Stimulated activated CD4-positive, alpha-beta T cell treated with anti-CD3 and anti-CD28 coated beads, TNF-alpha, amount 100 ng/mL, for 24 hours (primary cell): ENCODE data around the gene DAW1.

ENCODE experiments used
- DNase-seq, 3 experiments: peaks; one replicate each; pipeline ENCODE4 v3.0.0-alpha.2; 2020; ENCODE audit warnings: low read depth in 3 of 3

Gene DAW1

DNA sequence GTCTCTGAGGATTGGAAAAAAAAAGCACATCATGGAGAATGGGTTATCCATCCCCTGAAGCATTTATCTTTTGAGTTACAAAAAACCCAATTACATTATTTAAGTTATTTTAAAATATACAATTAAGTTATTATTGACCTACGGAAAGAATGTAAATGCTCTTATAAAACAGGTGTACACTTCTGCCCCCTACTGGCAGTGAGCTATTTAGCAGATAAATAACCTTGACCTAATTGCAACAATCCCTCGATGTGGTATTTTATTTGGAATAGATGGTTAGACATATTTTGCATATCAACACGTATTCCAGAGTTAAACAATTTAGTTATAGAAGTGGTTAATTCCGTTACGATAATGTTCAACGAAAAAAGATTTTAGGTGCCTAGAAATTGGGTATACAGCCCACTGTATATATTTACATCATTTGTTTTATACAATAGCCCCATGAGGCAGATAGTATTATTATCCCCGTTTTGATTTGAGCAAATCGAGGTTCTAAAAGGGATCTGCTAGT lies 9.1 kb upstream of the DAW1 start:
- DNase-seq = peak in 1 of 3 experiments; percentile 6

DNA sequence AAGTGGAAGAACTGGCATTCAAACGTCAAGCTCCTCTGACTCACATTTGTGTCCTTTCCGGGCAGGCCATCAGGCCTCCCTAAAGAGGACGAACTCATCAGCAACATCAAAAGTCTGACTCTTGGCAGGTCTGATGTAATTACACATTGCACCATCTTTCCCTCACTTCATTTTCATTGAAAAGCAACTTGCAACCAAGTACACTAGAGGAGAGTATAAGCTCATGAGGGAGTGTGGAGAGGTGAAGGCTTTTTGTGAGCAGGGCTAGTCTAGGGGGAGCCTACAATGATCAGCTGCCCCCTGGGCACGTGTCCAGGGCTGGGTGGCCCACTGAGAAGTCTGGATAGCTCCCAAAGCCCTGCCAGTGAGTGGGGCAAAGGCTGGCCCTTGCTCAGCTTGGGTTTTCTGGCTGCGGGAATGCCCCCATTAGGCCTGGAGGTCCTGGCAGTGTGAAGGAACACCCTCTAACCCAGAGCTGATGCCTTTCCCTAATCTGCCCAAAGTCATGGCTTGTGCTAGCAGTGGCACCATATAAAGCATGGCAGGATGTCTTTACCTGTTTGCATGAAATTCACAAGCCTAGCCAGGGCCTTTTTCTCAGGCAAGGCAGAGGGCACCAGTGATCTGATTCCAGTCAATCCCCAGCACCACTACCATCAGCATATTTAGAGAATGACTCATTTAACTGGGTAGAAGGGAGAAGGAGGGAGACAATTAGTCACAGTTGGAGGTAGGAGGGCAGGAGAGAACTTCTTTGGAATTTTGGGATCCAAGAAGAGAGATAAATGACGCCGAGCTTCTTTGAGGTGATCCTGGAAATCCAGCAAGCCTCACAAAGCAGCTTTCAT lies 8.5 kb upstream of the DAW1 start:
- no peak for DNase-seq

DNA sequence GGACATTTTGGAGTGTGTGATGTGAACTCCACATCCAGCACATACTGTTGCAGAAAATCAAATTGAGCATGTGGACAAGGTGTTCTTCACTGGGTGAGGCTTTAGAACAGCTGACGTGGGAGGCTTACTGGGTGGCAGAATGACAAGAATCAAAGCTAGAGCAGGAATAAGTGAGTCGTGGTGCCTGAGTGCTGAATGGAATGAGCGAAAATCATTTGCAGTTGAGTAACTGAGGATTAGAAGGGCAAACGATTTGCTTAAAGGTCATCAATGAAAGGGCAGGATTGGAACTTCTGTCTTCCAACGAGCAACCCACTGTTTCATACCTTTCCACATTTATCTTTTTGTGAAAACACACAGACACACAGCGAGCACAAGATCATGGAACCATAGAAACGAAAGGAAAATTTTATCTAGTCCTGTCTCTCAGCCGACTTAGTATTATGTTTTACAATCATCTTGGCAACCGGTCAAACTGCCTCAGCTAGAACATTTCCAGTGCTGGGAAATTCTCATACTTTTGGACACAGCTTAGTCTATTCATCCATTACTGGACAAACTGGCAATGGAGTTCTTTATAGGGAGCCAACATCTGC lies 7.2 kb upstream of the DAW1 start:
- DNase-seq = no peak

DNA sequence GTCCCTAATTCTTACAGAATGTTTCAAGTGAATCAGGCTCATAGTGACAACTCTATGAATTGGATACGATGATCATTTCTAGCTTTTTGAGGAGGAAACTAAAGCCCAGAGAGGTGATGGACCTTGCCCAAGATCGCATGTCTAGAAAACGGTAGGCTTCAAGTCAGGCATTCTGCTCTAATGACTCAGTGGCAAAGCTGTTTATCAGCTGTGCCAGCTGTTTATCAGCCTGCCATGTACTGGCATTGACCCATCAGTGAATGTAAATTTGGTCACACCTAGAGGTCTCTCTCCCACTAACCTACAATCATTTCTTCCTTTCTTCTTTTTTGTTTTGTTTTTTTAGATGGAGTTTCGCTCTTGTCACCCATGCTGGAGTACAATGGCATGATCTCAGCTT lies 6.1 kb upstream of the DAW1 start:
- DNase-seq = no peak

DNA sequence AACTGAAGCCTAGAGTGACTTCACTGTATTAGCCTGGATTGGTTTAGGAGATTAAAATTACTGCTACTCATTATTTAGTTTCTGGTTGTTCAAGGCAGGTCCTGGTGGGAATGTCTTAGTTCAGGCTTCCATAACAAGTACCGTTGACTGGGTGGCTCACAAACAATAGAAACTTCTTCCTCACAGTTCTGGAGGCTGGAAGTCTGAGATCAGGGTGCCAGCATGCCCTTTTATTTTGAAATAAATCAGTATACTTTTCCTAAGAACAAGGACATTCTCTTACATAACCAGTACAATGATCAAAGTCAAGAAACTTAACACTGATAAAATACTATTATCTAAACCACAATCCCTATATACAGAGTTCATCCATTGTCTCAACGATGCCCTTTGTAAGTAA lies 4.0 kb upstream of the DAW1 start:
- no peak for DNase-seq

DNA sequence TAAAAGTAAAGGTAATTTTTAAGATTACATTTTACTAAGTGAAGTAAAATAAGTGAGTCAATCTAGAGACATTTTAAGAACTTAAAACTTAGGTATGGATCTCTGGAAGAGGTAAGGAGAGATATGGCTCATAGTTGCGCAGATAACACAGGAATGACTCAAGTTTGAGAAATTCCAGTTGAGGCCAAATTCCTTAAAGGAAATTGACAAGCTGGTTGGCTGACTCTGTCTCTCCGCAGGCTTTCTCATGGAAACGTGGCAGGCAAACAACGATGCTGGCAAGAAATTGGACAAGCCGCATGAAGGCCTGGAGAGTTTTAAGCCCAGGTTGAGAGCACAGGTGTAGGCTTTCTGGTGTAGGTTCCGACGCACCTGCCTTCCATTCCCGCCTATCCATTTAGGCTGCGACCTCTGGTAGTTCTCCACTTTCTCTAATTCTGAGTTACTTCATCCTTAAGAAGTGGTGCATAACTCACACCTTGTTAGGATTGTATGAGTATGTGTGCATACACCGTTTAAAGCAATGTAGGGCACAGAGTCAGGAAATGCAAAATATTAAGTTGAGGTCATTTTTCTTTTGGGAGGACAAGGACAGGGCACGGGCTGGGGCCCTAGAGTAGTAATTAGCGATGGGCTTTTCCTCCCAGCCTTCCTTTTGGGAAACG lies 589 bp upstream of the DAW1 start:
- no peak for DNase-seq

DNA sequence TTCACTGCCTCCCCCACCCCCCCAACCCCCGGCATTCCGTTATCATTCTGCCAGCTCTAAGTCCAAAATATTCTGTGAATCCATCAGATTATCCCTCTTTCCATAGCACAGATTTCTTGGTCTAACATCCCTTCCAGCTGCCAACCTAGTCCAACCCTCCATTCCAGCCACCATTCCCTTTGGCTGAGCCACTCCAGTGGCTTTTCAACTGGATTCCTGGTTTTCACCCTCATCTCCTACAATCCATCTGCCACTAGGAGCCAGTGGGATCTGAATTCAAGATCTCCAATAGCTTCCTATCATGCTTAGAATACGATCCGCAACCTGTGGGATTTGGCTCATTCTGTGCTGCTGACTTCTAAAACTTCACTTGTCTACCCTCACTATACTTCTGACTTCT lies 1.2 kb downstream of the DAW1 start:
- DNase-seq = no peak

DNA sequence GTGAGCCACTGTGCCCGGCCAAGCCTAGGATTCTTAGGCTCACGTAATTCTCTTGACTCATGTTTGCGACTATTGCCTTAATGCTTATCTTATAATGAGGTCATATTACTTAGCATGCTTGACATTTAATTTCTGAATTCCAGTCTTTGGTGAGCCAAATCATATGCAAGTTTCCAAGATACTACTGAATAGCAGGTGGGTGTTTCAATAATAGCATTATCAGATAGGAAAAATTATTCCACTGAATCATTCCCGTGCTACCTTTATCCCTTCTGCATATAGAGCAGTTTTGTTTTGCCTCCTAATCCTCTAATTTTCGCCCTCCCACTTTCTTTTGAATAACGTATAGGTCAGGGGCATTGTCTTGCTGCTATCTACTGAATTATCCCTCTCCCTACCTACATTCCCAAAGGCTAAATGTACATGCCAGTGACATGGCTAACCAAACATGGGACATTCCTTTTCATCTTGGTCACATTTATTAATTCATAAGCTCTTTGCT lies 4.9 kb downstream of the DAW1 start:
- no peak for DNase-seq

DNA sequence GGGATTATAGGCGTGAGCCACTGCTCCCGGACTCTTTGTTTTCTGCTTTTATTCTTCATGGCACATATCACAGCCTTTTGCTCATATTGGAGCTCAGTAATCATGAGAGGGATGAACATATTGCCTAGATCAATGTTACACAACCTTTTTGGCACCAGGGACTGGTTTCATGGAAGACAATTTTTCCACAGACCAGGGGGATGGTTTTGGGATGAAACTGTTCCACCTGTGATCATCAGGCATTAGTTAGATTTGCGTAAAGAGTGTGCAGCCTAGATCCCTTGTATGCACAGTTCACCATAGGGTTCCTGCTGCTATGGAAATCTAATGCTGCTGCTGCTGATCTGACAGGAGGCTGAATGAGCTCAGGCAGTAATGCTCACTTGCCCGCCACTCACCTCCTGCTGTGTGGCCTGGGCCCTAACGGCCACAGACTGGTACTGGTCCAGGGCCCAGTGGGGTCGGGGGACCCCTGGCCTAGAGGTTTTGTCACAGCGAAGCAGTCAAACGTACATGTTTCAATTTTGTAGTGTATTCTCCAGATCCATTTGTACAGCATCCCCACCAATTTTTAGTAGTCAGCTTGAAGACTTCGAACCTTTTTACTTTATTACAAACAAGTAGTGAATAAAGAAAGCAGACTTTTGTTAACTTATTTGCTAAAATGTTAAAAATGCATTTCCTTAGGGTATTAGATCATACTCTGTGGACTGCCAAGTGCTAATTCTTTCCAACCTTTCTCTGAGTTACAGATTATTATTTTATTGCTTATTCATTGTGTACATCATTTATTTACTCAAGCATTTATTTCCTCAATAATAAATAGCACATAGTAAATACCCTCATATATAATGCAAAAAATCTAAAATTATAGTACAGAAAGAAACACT lies 6.2 kb downstream of the DAW1 start:
- no peak for DNase-seq

DNA sequence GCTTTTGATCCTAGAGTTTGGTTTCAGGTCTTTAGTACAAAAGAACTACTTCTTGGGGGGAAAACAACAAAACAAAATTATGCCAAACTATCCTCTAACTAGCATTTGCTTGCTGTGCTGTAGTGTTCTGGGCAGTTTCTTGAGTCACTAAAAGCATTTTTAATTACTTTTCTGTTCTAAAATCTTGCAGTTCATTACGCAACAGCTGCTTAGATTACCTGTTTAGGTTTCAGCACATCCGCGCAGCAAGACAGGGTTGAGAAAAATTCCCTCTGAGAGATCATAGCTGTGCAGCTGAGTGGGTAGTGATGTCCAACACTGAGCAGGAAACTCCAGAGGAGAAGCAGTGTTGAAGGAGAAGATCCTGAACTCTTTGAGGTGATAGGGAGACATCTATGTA lies 9.0 kb downstream of the DAW1 start:
- no peak for DNase-seq

DNA sequence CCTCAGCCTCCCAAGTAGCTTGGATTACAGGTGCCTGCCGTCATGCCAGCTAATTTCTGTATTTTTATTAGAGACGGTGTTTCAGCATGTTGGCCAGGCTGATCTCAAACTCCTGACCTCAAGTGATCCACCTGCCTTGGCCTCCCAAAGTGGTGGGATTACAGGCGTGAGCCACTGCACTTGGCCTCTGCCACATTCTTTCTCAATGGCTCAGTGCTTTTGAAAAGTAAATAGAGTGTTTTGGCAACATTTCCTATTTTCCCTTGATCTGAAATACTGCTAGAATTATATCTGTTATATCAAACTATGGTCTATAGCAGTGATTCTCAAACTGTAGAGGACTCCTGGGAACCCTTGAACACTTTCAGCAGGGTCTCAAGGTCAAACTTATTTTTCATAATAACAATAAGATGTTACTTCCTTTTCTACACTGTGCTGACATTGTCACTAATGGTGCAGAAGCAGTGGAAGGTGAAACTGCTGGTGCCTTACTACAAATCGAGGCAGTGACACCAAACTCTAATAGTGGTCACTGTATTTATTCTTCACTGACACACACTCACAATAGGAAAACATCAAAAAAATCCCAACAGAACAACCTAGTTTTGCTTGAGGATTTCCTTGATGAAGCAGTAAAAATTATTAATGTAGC lies 10.6 kb downstream of the DAW1 start:
- no peak for DNase-seq

DNA sequence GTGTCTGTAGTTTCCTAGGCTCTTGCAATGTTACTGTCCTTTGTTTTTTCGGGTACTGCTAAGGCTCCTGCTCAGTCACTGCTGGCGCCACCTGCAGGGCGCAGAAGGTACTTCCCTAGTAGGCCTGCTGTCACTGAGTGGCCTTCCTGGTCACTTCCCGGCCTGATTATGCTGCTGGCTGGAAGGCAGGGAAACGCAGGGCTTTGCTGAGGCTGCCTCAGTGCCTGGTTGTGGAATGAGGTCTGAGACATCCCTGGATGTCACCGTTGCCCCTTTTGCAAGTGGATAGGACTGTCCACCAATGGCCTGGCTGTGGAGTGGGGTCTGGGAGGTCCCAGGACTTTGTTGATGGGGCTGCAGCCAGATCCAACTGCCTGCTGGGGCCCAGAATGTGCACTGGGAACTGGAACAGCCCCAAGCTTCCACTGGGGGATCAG lies 13.1 kb downstream of the DAW1 start:
- peak in 2 of 3 experiments; percentile 26 to 64 for DNase-seq

DNA sequence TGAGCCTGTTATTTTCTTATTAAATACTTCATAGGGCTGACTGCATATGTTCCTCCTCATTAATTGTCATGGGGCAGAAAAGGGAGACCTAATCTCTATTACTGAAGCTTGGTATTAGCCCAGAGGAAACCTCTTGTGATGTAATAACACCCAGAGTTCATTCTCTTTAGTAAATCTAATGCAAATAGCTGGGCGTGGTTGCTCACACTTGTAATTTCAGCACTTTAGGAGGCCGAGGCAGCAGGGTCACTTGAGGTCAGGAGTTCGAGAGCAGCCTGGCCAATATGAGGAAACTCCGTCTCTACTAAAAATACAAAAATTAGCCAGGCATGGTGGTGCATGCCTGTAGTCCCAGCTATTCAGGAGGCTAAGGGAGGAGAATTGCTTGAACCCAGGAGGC lies 14.7 kb downstream of the DAW1 start:
- no peak for DNase-seq

DNA sequence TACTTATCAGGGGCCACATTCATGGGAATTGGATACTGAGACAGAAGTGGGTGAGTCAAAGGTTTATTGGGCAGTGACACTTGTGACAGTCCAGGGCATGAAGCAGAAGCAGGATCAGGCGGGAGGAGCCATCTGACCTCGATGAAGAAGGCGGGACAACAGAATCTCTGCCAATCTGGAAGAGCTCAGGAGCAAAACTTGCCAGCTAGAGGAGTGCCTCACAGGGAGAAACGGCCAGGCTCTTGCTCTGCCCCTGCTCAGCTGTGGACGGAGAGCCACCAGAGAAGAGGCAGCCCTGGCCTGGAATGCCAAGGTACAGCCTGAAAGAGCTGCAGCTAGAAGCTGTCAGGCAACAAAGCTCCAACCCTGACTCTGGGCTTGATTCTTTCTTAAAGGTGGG lies 16.9 kb downstream of the DAW1 start:
- DNase-seq = no peak

DNA sequence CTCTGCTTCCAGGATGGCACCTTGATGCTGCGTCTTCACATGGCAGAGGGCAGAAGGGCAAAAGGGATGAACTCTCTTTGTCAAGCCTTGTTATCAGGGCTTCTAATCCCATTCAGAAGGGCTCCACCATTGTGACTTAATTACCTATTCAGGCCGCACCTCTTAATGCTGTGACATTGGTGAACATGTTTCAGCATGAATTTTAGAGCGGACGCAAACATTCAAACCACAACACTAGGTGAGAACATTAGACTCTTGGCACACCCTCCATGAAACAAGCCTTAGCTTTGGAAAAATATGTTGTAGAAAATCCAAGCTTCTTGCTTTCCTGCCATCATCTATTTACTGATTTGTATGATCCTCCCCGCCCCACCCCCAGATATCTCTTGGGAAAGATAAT lies 17.9 kb downstream of the DAW1 start:
- DNase-seq = no peak

DNA sequence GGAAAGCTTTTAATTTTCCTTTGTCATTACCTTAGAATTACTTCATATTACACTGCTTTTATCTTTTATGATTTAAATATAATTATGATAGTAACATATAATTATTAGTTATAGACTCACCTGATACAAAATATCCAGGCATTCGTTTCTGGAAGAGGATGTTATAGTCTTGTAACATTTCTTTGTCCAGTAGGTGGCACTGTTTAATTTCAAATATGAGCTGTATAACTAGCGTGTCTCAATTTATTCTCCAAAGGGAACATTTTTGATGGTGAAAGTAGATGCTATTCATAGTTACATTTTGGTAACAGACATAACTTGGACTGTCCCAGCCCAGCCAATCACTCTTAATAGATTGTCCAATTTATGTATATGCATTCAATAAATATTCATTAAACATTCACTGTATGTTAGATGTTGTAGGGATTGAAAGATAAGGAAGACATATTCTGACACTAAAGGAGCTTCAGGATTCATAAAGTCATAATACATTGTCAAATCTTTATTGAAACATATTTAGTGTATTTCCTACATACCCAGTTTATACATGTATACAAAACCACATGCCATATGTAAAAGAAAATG lies 19.2 kb downstream of the DAW1 start:
- no peak for DNase-seq

DNA sequence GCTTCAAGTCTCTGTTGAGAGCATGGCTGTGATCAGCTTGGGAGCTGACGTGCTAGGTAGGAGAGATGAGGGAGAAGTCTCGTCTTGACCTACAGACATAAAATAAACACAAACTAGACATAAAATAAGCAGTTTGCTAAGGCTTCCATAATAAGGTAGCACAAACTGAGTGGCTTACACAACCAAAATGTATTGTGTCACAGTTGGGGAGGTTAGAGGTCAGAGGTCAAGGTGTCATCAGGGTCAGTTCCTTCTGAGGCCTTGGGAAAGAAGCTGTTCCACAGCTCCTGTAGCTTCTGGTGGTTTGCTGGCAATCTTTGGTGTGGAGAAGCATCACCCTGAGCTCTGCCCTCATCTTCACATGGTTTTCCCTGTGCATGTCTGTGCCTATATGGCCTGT lies 20.2 kb downstream of the DAW1 start:
- no peak for DNase-seq

DNA sequence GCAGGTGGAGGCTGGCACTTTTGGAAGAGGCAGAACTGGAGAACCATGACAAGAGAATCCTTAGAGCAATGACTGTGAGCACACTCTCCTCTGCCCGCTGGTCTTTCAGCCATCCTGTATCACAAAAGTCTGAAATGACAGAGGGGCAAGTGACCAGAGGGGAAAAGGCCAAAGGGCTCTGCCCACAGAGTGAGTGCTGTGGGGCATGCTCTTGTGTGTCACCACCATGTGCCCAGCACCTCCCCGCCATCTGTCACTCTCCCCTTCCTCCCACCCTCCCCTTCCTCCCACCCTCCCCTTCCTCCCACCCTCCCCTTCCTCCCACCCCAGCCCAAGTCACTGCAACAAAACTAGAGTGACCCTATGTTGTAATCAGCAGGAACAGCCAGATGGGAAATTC lies 31.9 kb downstream of the DAW1 start:
- no peak for DNase-seq

DNA sequence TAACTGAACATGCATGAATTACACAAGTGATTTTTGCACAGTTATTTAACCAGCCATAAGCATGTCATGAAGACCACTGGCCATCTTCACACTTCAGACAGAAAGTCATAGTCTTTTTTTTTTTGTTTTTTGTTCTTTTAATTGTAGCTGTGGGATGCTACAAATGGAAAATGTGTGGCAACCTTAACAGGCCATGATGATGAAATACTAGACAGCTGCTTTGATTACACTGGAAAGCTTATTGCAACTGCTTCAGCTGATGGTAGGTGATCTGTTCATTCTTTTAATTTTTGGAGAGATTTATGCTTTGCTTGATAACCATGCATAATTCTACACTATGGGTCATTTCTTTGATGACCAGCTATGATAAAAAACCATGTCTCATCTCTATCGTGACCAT lies 35.6 kb downstream of the DAW1 start:
- DNase-seq = no peak

DNA sequence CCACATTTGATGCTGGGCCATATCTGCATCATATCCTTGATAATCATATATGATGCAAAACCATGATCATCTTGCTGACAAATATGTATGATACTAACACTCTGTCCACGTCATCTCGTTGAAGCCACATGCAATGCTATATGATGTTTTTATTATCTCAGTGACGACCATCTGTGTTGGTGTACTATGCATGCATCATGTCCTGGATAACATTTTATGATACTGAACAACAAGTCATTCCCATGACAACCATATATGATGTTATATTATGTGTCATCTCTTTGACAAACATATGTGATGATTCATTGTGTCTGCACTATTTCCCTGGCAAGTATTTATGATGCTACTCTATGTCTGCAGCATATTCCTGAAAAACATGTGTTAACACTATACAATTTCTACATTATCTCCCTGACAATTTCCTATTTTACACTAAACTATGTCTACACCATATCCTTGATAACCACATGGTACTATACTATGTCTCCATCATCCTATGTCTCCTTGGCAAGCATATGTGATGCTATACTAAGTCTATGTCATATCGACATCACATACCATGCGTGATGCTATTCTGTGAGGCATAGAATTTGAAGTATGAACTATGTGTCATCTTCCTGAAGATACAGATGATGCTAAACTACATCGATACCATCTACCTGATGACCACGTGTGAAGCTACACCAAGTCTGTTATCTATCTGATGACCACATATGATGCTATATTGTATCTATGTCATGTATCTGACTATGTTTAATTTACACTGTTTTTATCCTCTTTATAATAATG lies 37.0 kb downstream of the DAW1 start:
- no peak for DNase-seq
